ENCODE results near the gene EEFSEC. TPM values are rescaled to one million over a fixed set of nuclear protein-coding genes. Genes with fewer than 3 reads are reported as not detected.

Gene EEFSEC
- total and polyA plus RNA-seq, 2 experiments from 2014 or later: 4.9 to 18.7 TPM

DNA sequence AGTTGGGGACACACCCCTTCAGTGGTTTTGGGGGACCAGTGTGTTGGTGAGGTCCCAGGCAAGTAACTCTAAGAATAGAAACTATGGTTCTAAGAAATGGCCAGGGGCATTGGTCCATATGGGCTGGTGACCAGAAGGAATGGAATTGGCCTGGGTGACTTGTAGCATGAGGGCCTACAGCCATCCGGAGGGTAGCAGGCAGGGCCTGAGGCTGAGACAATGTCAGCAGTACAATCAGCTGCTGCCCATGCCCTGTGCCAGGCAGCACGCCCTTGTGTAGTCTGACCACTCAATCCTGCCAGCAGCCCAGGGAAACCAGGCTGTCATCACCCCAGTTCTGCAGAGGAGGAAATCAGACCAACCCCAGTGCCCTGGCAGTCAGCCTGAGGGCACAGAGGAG is 212.9 kb downstream of the EEFSEC start:
- Histone ChIP-seq H4K20me1 (ENCODE audit: insufficient read depth) (no peaks in the 10 kb centered on the region), H3K9me2 (ENCODE audit: insufficient read depth) (no peaks in the 10 kb centered on the region), H3K4me2 (ENCODE audit: unreplicated experiment) (no peak overlapping the region), H3K9ac (no peak overlapping the region), H3K4me1 (ENCODE audit: insufficient read depth) (peaks cover 6% of the 10 kb centered on the region; the same call in 1 of the 2 replicates), H3K27ac (no peak overlapping the region), H2AFZ (no peak overlapping the region), H3K27me3 (replicated peaks; ENCODE audit: insufficient read depth) (no peaks in the 10 kb centered on the region), H3K79me2 (ENCODE audit: insufficient read depth) (no peaks in the 10 kb centered on the region), H3K36me3 (ENCODE audit: low read depth) (no peaks in the 10 kb centered on the region), H3K9me3 (ENCODE audit: low read depth) (no peaks in the 10 kb centered on the region), H3K4me3 (no peak overlapping the region), H3F3A (ENCODE audit: insufficient read depth) (no peaks in the 10 kb centered on the region)
- in situ Hi-C loops (cut with MboI): no loop called here
- WGBS, 2 experiments (ENCODE audit: low coverage in 1 of 2, low lambda C conversion rate in 2 of 2, missing lambda C conversion rate in 2 of 2): 55 to 59% methylated on average over 2 of the region's 2 CpGs
- TF ChIP-seq EZH2 (IDR thresholded peaks at IDR 0.05; ENCODE audit: insufficient read depth, poor library complexity, severe bottlenecking): no peak
- no peak for TF ChIP-seq EZH2phosphoT487 (IDR thresholded peaks at IDR 0.05; ENCODE audit: insufficient read depth, low read depth)
- peak; percentile 20 for DNase-seq

DNA sequence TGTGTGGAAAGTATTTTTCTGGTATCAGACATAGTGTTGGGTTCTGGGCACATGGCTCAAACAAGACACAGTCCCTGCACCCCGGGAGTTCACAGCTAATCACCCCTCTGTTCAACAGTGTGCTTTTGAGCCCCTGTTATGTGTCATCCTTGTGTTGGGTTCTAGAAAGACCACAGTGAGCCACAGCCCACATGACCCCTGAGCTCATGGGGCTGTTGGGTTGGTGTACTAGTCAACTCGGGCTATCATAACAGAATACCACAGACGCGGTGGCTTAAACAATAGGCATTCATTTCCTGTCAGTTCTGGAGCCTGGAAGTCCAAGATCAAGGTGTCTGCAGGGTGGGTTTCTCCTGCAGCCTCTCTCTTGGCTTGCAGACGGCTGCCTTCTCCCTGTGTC is 213.4 kb downstream of the EEFSEC start:
- Histone ChIP-seq H3K4me1 (ENCODE audit: insufficient read depth) (peaks cover 6% of the 10 kb centered on the region; the same call in 1 of the 2 replicates), H3K79me2 (ENCODE audit: insufficient read depth) (no peaks in the 10 kb centered on the region), H3K27ac (no peak overlapping the region), H3K36me3 (ENCODE audit: low read depth) (no peaks in the 10 kb centered on the region), H4K20me1 (ENCODE audit: insufficient read depth) (no peaks in the 10 kb centered on the region), H3K27me3 (replicated peaks; ENCODE audit: insufficient read depth) (no peaks in the 10 kb centered on the region), H3K9me3 (ENCODE audit: low read depth) (no peaks in the 10 kb centered on the region), H3K4me2 (ENCODE audit: unreplicated experiment) (no peak overlapping the region), H3K9me2 (ENCODE audit: insufficient read depth) (no peaks in the 10 kb centered on the region), H2AFZ (no peak overlapping the region), H3F3A (ENCODE audit: insufficient read depth) (no peaks in the 10 kb centered on the region), H3K9ac (no peak overlapping the region), H3K4me3 (no peak overlapping the region)
- 96 to 97% methylated on average over 5 of the region's 5 CpGs for WGBS, 2 experiments (ENCODE audit: low coverage in 1 of 2, low lambda C conversion rate in 2 of 2, missing lambda C conversion rate in 2 of 2)
- in situ Hi-C loops (cut with MboI): no loop called here
- TF ChIP-seq EZH2 (IDR thresholded peaks at IDR 0.05; ENCODE audit: insufficient read depth, poor library complexity, severe bottlenecking) (no peak), EZH2phosphoT487 (IDR thresholded peaks at IDR 0.05; ENCODE audit: insufficient read depth, low read depth) (no peak)
- DNase-seq: no peak

DNA sequence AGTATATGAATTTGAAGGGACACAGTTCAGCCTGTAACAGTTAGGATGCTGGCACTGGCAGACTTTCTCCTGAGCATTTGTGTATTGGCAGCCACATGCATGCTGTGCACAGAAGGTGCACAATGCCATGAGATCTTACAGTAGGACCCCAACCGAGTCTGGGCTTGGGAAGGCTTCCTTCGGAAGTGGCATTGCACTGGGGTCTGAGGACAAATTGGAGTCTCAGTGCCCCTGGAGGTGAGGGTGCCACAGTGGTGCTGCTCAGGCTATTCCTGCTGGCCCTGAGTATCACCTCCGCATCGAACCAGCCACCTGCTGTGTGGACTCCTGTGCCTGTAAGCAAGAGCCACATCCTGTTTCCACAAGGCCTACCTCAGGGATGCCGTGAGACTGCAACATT is 213.9 kb downstream of the EEFSEC start:
- in situ Hi-C loops (cut with MboI): no loop called here
- no peak for DNase-seq
- no peaks in the 10 kb centered on the region for H3F3A ChIP-seq (ENCODE audit: insufficient read depth)
- H2AFZ ChIP-seq: no peak overlapping the region
- H4K20me1 ChIP-seq (ENCODE audit: insufficient read depth): no peaks in the 10 kb centered on the region
- no peak overlapping the region for H3K9ac ChIP-seq
- peaks cover 6% of the 10 kb centered on the region; the same call in 1 of the 2 replicates for H3K4me1 ChIP-seq (ENCODE audit: insufficient read depth)
- H3K4me3 ChIP-seq: no peak overlapping the region
- no peak overlapping the region for H3K4me2 ChIP-seq (ENCODE audit: unreplicated experiment)
- H3K9me2 ChIP-seq (ENCODE audit: insufficient read depth): no peaks in the 10 kb centered on the region
- no peaks in the 10 kb centered on the region for H3K36me3 ChIP-seq (ENCODE audit: low read depth)
- no peak for TF ChIP-seq EZH2phosphoT487 (IDR thresholded peaks at IDR 0.05; ENCODE audit: insufficient read depth, low read depth)
- no peak for TF ChIP-seq EZH2 (IDR thresholded peaks at IDR 0.05; ENCODE audit: insufficient read depth, poor library complexity, severe bottlenecking)
- WGBS, 2 experiments (ENCODE audit: low coverage in 1 of 2, low lambda C conversion rate in 2 of 2, missing lambda C conversion rate in 2 of 2): 98 to 100% methylated on average over 5 of the region's 5 CpGs
- no peak overlapping the region for H3K27ac ChIP-seq
- H3K27me3 ChIP-seq (replicated peaks; ENCODE audit: insufficient read depth): no peaks in the 10 kb centered on the region
- H3K79me2 ChIP-seq (ENCODE audit: insufficient read depth): no peaks in the 10 kb centered on the region
- no peaks in the 10 kb centered on the region for H3K9me3 ChIP-seq (ENCODE audit: low read depth)

GRCh38 chr3:128367761-128368160 is 214.5 kb downstream of the EEFSEC start:
- H3K9me3 ChIP-seq (ENCODE audit: low read depth): no peaks in the 10 kb centered on the region
- no peak overlapping the region for H3K4me2 ChIP-seq (ENCODE audit: unreplicated experiment)
- no peak overlapping the region for H3K4me3 ChIP-seq
- H3K9ac ChIP-seq: no peak overlapping the region
- peak; percentile 57 for DNase-seq
- WGBS, 2 experiments (ENCODE audit: low coverage in 1 of 2, low lambda C conversion rate in 2 of 2, missing lambda C conversion rate in 2 of 2): 70 to 71% methylated on average over 4 of the region's 4 CpGs
- H3K36me3 ChIP-seq (ENCODE audit: low read depth): no peaks in the 10 kb centered on the region
- H3K79me2 ChIP-seq (ENCODE audit: insufficient read depth): no peaks in the 10 kb centered on the region
- H3K9me2 ChIP-seq (ENCODE audit: insufficient read depth): no peaks in the 10 kb centered on the region
- no peaks in the 10 kb centered on the region for H3F3A ChIP-seq (ENCODE audit: insufficient read depth)
- no peaks in the 10 kb centered on the region for H4K20me1 ChIP-seq (ENCODE audit: insufficient read depth)
- H3K27ac ChIP-seq: no peak overlapping the region
- no peaks in the 10 kb centered on the region for H3K27me3 ChIP-seq (replicated peaks; ENCODE audit: insufficient read depth)
- in situ Hi-C loops (cut with MboI): no loop called here
- H3K4me1 ChIP-seq (ENCODE audit: insufficient read depth): peaks cover 6% of the 10 kb centered on the region; the same call in 1 of the 2 replicates
- TF ChIP-seq EZH2 (IDR thresholded peaks at IDR 0.05; ENCODE audit: insufficient read depth, poor library complexity, severe bottlenecking) (no peak), EZH2phosphoT487 (IDR thresholded peaks at IDR 0.05; ENCODE audit: insufficient read depth, low read depth) (no peak)
- H2AFZ ChIP-seq: no peak overlapping the region

GRCh38 chr3:128368626-128369025 is 215.3 kb downstream of the EEFSEC start:
- TF ChIP-seq EZH2phosphoT487 (IDR thresholded peaks at IDR 0.05; ENCODE audit: insufficient read depth, low read depth) (no peak), EZH2 (IDR thresholded peaks at IDR 0.05; ENCODE audit: insufficient read depth, poor library complexity, severe bottlenecking) (no peak)
- in situ Hi-C loops (cut with MboI): no loop called here
- Histone ChIP-seq H2AFZ (no peak overlapping the region), H3K9ac (no peak overlapping the region), H3K4me3 (no peak overlapping the region), H4K20me1 (ENCODE audit: insufficient read depth) (no peaks in the 10 kb centered on the region), H3K4me1 (ENCODE audit: insufficient read depth) (peaks cover 6% of the 10 kb centered on the region; the same call in 1 of the 2 replicates), H3K9me3 (ENCODE audit: low read depth) (no peaks in the 10 kb centered on the region), H3K27me3 (replicated peaks; ENCODE audit: insufficient read depth) (no peaks in the 10 kb centered on the region), H3K9me2 (ENCODE audit: insufficient read depth) (no peaks in the 10 kb centered on the region), H3F3A (ENCODE audit: insufficient read depth) (no peaks in the 10 kb centered on the region), H3K79me2 (ENCODE audit: insufficient read depth) (no peaks in the 10 kb centered on the region), H3K36me3 (ENCODE audit: low read depth) (no peaks in the 10 kb centered on the region), H3K27ac (no peak overlapping the region), H3K4me2 (ENCODE audit: unreplicated experiment) (no peak overlapping the region)
- WGBS, 2 experiments (ENCODE audit: low coverage in 1 of 2, low lambda C conversion rate in 2 of 2, missing lambda C conversion rate in 2 of 2): 66 to 74% methylated on average over 7 of the region's 7 CpGs
- no peak for DNase-seq

Measured in GM23248 (cell line).